ENCODE results near the gene SPTBN5.

DNA sequence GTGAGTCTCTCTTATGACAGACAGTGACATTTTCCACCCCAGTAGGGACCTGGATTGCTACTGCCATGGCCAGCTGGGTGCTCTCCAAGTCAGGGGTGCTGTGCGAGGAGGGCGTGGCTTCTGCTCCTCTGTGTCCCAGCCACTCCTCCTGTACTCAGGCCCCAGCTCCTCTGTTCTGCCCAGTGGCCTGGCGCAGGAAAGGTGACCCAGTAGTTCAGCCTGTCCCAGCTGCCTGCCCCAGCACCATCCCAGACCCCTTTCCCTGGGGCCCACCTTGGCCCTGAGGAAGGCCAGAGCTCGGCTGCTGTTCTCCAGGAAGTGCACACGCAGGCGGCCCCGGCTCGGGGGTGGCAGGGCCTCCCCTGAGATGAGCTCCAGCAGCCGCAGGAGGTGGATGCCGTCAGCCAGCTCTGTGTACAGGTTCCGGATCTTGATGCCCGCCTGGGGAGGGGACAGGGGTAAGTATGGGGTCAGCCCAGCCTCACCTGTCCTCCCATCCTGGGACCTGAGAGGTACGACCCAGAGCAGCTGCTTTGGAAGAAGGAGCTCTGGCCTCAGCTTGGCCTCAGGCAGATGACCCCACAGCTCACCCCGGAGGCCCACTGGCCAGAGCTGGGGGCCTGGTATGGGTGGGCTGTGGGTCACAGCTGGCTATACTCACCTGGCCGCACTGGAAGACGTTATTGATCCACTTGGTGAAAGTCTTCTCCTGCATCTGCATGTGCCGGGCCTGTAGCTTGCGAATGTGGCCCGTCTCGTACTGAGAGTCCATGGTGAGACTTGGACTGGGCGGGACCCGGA, 1.0 kb downstream of the SPTBN5 start:
- TF ChIP-seq, protein P1, sequence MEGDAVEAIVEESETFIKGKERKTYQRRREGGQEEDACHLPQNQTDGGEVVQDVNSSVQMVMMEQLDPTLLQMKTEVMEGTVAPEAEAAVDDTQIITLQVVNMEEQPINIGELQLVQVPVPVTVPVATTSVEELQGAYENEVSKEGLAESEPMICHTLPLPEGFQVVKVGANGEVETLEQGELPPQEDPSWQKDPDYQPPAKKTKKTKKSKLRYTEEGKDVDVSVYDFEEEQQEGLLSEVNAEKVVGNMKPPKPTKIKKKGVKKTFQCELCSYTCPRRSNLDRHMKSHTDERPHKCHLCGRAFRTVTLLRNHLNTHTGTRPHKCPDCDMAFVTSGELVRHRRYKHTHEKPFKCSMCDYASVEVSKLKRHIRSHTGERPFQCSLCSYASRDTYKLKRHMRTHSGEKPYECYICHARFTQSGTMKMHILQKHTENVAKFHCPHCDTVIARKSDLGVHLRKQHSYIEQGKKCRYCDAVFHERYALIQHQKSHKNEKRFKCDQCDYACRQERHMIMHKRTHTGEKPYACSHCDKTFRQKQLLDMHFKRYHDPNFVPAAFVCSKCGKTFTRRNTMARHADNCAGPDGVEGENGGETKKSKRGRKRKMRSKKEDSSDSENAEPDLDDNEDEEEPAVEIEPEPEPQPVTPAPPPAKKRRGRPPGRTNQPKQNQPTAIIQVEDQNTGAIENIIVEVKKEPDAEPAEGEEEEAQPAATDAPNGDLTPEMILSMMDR (conservative IDR thresholded peaks at IDR 0.05; ENCODE audit: low read length) = no peak
- no peak for TF ChIP-seq EZH2phosphoT487 (IDR thresholded peaks at IDR 0.05; ENCODE audit: borderline replicate concordance)

Measured in Loucy (cell line).